CD4-positive, alpha-beta T cell treated with Interleukin-2 at 100 ng/mL for 4 hours (primary cell): Measurements from ENCODE around the gene LRP5.
"Not testable (repeated sequence)": the region's sequence is repeated elsewhere in the genome, so short reads cannot be mapped to it uniquely, and the experiment has no call there.

Experiments
- DNase-seq: peaks from one replicate; pipeline ENCODE4 v3.0.0-alpha.2; 2020; ENCODE audit warnings: low spot score

The LRP5 gene

GRCh38 chr11:68329536-68329935 is 17.1 kb downstream of the LRP5 start:
- no peak for DNase-seq

DNA sequence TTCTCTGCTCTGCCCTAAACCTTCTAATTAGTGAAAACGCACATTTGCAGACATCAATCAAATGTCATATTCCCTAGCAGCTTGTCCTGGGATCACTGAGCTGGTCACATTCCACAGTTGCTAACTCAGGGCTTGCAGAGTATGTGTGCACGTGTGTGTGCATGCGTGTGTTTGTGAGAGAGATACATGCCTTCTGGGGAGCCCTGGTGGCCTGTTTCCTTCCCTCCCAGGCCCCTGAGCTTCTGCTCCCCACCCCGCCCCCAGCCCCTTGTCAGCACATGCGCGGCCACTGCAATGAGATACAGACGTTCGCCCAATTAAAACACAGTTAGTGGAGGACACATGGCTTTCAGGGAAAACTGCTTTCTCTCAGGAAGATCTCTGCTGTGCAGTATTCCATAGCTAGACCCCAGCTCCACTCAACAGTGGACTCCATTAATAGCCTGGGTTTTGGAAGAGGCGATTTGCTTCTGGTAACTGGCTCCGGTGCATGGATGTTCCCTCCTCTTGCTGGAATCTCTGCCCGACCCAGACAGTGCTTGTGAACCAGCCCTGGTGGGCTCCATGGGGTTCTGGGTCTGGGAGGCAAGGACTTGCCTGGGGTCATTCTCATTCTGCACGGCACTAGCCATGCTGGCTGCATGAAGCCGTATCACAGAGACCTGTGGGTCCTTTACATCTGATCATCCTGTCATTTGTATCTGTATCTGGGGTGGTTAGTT is 17.7 kb downstream of the LRP5 start:
- DNase-seq, result no peak

GRCh38 chr11:68330700-68331337 is 18.4 kb downstream of the LRP5 start:
- no peak for DNase-seq

DNA sequence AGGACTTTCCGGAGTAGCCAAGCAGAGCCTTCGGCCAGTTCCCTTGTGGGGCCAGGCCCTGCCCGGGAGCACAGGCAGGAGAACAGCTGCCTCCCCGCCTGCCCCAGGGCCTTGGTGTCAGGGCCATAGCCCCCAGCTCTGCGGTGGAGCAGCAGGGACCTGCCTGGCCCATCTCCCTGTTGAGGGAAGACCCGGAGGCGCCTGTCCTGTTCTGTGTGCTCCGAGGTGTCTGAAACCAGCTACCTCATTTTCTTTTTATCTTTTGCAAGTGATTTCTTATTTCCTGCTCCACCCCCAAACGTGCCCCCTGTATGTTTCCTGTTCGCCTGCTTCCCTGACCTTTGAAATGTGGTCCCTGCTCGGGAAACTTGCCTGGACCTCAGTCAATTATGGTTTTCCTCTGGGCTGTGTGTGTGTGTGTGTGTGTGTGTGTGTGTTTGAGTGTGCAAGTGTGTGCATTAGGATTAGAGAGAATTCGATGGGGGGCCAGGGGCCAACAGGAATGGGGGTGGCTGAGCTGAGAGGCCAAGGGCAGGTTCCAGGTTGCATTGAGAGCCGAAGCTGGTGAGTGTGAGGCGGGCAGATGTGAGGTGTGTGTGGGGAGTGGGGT is 19.1 kb downstream of the LRP5 start:
- DNase-seq, result no peak

DNA sequence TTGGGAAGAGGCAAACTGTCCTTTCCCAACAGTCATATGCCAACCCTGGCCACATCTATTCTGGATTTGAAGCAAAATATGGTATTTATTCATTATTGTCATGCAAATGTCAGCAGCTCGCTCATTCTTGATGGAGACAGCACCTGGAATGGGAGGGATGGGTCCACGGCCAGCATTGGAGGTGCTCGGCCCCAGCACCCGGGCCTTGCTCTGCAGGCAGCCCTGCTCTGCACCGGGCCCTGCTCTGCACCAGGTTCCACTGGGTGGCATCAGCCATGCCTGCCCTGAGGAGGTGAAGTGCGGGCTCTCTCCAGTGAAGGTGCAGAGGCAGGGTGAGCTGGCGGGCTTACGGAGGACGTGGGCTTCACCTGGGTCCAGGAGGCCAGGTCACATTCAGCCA is 19.8 kb downstream of the LRP5 start:
- no peak for DNase-seq

GRCh38 chr11:68333173-68333572 is 20.8 kb downstream of the LRP5 start:
- no peak for DNase-seq

DNA sequence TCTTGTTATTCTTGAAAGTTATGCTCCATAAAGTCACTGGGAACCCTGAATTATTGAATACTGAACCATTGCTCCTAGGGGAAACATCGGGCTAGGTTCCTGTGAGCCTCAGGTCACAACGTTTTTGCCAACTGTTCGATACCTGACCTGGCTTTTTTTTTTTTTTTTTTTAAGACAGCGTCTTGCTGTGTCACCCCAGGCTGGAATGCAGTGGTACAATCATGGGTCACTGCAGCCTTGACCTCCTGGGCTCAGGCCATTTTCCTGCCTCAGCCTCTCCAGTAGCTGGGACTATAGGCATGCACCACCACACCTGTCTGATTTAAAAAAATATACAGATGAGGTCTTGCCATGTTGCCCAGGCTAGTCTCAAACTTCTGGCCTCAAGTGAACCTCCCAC is 22.5 kb downstream of the LRP5 start:
- DNase-seq, result no peak

DNA sequence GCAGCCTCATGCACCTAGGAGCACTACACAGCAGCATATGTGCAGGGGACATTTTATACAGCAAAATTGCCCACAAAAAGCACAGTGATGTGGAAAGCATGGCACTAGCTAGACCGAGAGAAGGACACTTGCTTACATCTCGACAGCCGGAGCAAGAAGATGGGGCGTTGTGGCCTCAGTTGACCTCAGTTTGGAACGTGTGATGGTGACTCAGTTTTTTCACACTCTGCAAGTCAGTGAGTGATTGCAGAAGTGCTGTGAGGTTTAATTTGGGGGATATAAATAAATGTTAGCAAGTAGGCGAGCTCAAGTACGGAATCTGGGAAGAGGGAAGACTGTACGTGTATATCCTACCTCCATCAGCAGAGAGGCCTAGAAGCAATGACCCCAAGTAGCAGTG is 23.3 kb downstream of the LRP5 start:
- no peak for DNase-seq

- DNase-seq, result no peak
Measured at GRCh38 chr11:68336716-68337115, 24.3 kb downstream of the LRP5 start.

GRCh38 chr11:68337399-68337835 is 25.0 kb downstream of the LRP5 start:
- DNase-seq, result no peak

- DNase-seq, result no peak
Measured at GRCh38 chr11:68338051-68338780, 25.8 kb downstream of the LRP5 start.

GRCh38 chr11:68340003-68340767 is 27.8 kb downstream of the LRP5 start:
- peak; percentile 53 for DNase-seq

GRCh38 chr11:68340784-68341556 is 28.6 kb downstream of the LRP5 start:
- DNase-seq, result peak; percentile 33

DNA sequence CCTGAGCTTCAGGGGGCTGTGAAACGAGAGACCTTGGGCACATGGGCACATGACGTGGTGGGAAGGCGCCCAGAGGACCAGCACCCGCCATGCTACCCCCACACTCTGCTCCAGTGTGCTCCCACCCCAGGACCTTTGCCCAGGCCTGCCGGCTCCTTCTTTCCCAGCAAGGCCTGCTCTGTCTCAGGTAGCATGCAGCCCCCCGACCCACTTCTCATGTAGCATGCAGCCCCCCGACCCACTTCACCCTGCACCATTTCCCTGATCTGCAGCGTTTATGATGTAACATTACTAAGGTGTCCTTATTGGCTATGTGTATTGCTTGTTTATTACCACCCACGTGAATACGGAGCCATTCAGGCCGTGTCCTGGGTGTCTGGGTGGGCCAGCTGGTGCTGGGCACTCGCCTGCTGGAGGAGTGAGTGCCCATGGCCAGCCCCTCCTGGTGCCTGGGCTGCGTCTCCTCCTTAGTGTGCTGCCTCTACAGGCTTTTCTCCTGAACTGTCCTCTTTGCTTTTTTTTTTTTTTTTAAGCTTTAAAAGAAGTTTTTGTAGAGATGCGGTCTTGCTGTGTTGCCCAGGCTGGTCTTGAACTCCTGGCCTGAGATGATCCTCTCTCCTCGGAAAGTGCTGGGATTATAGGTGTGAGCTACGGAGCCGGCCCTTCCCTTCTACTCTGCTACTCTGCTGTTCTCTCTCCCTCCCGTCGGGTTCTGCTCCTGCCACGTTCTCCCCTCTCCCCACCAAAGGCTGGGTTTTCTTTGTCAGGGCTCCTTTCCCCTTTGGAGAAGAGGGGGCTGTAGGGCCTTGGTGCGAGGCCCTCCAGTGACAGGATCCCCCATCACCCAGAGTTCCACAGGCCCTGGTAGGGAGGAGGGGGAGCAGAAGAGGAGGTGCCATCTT is 29.4 kb downstream of the LRP5 start:
- no peak for DNase-seq

DNA sequence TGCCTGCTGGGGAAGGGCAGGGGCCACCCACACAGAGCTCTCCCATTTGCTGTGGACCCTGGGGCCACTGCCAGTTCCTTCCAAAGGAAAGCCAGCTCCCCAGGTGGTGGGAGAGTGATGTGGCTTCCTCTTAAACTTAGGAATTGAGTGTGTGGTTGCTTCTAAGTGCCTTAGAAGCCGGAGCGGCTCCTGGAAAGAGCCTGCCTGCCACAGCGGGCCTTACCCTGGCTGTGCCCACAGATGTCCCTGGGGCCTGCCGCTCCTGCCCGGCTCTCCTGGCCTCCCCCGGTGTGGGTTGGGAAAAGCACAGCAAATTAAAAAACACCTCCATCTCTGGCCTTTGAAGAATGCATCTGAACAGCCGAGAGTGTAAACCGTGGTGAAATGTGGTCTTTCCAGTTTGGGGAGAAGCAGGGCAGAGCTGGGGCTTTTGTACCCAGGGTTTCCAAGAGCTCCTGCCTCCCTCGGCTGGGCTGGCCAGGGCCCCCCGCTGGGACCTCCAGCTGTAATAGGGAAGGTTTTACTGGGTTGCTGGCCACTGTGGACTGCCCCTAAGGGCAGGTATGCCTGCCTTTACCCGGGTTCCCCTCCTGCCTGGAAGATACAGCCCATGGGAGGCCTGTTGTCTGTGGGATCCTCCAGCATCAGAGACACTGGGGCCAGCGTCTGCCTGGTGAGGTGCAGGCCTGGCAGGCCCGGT is 30.2 kb downstream of the LRP5 start:
- no peak for DNase-seq

DNA sequence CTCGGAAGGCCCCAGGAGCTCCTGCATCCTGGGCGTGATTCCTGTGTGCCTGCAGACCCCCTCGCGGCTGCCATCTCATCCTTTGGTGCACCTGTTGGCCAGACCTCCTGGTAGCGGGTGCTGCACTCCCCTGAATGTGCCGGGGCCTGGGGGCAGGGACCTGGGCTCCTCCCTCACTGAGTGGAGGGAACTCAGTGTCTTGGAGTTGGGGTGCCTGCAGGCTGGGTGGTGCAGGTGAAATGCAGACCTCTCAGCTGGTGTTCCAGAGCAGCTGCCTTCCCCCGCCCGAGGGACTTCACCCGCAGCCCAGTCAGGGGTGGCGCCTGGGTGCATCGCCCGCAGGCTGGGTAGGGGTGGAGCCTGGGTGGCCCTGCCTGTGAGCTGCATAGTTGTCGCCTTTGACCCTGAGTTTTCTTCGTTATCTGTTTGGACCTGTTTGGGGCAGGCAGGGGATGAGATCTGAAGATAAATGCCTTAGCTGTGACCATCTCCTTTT is 31.4 kb downstream of the LRP5 start:
- DNase-seq, result no peak

DNA sequence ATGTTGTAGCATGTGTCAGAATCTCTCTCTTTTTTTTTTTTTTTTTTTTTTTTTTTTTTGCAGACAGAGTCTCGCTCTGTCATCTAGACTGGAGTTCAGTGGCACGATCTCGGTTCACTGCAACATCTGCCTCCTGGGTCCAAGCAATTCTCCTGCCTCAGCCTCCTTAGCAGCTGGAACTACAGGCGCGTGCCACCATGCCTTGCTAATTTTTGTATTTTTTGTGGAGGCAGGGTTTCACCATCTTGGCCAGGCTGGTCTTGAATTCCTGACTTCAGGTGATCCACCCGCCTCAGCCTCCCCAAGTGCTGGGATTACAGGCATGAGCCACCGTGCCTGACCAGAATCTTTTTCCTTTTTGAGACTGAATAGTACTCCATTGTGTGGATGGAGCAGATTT is 32.4 kb downstream of the LRP5 start:
- DNase-seq, result not testable (repeated sequence)

DNA sequence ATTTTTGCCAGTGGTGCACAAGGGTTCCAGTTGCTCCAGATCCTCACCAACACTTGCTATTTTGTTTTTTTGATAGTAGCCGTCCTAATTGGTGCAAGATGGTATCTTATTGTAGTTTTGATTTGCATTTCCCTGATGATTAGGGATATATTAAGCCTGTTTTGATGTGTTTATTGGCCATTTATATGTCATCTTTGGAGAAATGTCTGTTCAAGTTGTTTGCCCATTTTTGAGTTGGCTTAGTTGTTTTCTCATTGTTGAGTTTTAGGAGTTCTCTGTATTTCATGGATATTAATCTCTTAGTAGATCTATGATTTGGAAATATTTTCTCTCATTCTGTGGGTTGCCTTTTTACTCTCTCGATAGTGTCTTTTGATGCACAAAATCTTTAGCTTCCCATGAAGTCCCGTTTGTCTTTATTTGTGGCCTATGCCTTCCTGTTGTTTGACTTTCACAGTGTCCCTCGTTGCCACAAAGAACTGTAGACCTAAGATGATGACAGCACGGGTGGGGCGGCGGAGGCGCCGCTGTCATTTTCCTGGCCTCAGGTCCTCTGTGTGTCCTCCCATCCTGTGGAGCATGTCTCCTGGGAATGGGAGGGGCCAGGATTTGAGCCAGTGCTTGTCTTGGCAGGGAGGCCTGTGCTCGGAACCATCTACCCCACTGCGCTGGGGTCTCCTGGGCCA is 33.5 kb downstream of the LRP5 start:
- DNase-seq, result no peak

DNA sequence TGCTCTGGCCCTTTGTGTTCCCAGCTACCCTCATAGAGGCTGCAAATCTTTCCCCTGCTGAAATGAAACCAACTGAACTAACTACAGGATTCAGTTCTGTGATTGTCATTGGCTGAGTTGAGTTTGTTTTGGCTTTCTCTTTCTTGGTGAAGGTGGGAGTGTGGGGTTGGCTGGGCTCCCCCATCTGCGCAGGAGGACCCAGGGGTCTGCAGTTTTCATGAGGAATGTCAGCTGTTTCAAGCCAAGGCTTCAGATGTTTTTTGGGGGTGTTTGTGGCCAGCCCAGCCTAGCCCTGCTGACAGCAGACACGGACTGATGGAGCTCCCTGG is 34.0 kb downstream of the LRP5 start:
- no peak for DNase-seq
